H1 (cell line): ENCODE measurements around the gene BPI. TPM values are rescaled to one million over a fixed set of nuclear protein-coding genes. Genes with fewer than 3 reads are reported as not detected.

Experiments used
- YY1 ChIP-seq: IDR thresholded peaks from 2 replicates; pipeline ENCODE4 v1.6.1; 2011; ENCODE audit warnings: low read depth, mild to moderate bottlenecking, low read length
- polyA plus RNA-seq, 7 experiments: library from polyadenylated mRNA; depleted of rRNA in 3 of 7; stranded (reverse) in 5 of 7; unstranded in 2 of 7; fragments of >200 nt in 5 of 7; fragments of 200-250 nt in 2 of 7; gene quantifications; 1 replicate in 5 of 7; 2 replicates in 1 of 7; 4 replicates in 1 of 7; pipeline versions ENCODE4 v1.2.1 to v1.2.3, GENCODE V29; 2011 to 2013; ENCODE audit warnings: missing spikeins in 2 of 7, mixed read lengths in 2 of 7
- total RNA-seq: library from RNA; stranded (reverse); fragmentation: NEBNext Ultra II Directional; extraction: Animal tissue kit (Norgen Biotek cat#: 25700); gene quantifications from 2 replicates; pipeline ENCODE4 v1.2.1, GENCODE V29; 2021
- TF ChIP-seq, protein P1 (sequence below): IDR thresholded peaks from 2 replicates; pipeline ENCODE4 v1.6.1; 2012; ENCODE audit warnings: inconsistent platforms

Gene BPI
- total and polyA plus RNA-seq, 2 of the 8 experiments (the other 6 are each of a cell fraction or from before 2014, with no cell fraction given) = not detected

GRCh38 chr20:38342713-38343310 lies 38.9 kb downstream of the BPI start (continued):
- TF ChIP-seq, protein P1, sequence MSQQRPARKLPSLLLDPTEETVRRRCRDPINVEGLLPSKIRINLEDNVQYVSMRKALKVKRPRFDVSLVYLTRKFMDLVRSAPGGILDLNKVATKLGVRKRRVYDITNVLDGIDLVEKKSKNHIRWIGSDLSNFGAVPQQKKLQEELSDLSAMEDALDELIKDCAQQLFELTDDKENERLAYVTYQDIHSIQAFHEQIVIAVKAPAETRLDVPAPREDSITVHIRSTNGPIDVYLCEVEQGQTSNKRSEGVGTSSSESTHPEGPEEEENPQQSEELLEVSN = no peak
- TF ChIP-seq YY1 = no peak
